Loucy (cell line): ENCODE measurements around the gene RCAN3.

Experiments used
- H2AFZ ChIP-seq: fragments of 200-600 bp; sonication (generic); 2 replicates; pipeline ENCODE4 v1.6.0; 2016; ENCODE audit warnings: antibody characterized with exemption, mild to moderate bottlenecking, low read length, moderate library complexity
- H3F3A ChIP-seq: fragments of 200-600 bp; 2 replicates; pipeline ENCODE4 v1.6.0; 2016; ENCODE audit warnings: antibody characterized with exemption, low read depth, mild to moderate bottlenecking
- H3K27me3 ChIP-seq: fragments of 200-600 bp; sonication (generic); 2 replicates; pipeline ENCODE4 v1.6.1; 2014; ENCODE audit warnings: low read length, mild to moderate bottlenecking; ENCODE audit not compliant: insufficient read depth, poor library complexity, severe bottlenecking
- H3K36me3 ChIP-seq: fragments of 200-600 bp; sonication (generic); 2 replicates; pipeline ENCODE4 v1.6.1; 2016; ENCODE audit warnings: low read length; ENCODE audit not compliant: insufficient read depth
- H3K4me1 ChIP-seq: fragments of 200-600 bp; sonication (generic); 2 replicates; pipeline ENCODE4 v1.5.1; 2014; ENCODE audit warnings: low read length, mild to moderate bottlenecking; ENCODE audit not compliant: insufficient read depth, poor library complexity, severe bottlenecking
- H3K4me2 ChIP-seq: fragments of 200-600 bp; sonication (generic); 2 replicates; pipeline ENCODE4 v1.6.0; 2014; ENCODE audit warnings: antibody characterized with exemption, low read length, low read depth, mild to moderate bottlenecking; ENCODE audit not compliant: poor library complexity, severe bottlenecking
- H3K4me3 ChIP-seq: fragments of 200-600 bp; sonication (generic); 2 replicates; pipeline ENCODE4 v1.5.1; 2014; ENCODE audit warnings: low read length, mild to moderate bottlenecking, mixed read lengths; ENCODE audit not compliant: poor library complexity, severe bottlenecking
- H3K79me2 ChIP-seq: fragments of 200-600 bp; sonication (generic); 2 replicates; pipeline ENCODE4 v1.6.1; 2014; ENCODE audit warnings: low read length; ENCODE audit not compliant: insufficient read depth
- H3K9ac ChIP-seq: fragments of 200-600 bp; sonication (generic); 2 replicates; pipeline ENCODE4 v1.6.0; 2014; ENCODE audit warnings: mild to moderate bottlenecking, low read depth, low read length, moderate library complexity; ENCODE audit not compliant: poor library complexity, severe bottlenecking
- H3K9me2 ChIP-seq: fragments of 200-600 bp; sonication (generic); replicated peaks from 2 replicates; pipeline ENCODE4 v1.6.1; 2016; ENCODE audit warnings: low read depth, low read length, mixed read lengths
- H3K9me3 ChIP-seq: fragments of 200-600 bp; sonication (generic); 2 replicates; pipeline ENCODE4 v1.6.1; 2014; ENCODE audit warnings: mild to moderate bottlenecking, antibody characterized with exemption, low read length, low read depth; ENCODE audit not compliant: insufficient read depth
- H4K20me1 ChIP-seq: fragments of 200-600 bp; sonication (generic); 2 replicates; pipeline ENCODE4 v1.6.0; 2014; ENCODE audit warnings: antibody characterized with exemption, low read length, mild to moderate bottlenecking; ENCODE audit not compliant: insufficient read depth, poor library complexity, severe bottlenecking
- CTCF ChIP-seq: fragments of 200-600 bp; sonication (generic); conservative IDR thresholded peaks from 2 replicates; pipeline ENCODE4 v1.5.1; 2014; ENCODE audit warnings: mild to moderate bottlenecking, antibody characterized with exemption, low read length
- EZH2phosphoT487 ChIP-seq: fragments of 200-600 bp; IDR thresholded peaks from 2 replicates; pipeline ENCODE4 v1.6.1; 2018; ENCODE audit warnings: antibody characterized with exemption, mild to moderate bottlenecking, moderate library complexity, borderline replicate concordance

The RCAN3 gene

GRCh38 chr1:24556414-24556795 lies 53.8 kb downstream of the RCAN3 start:
- H3K9me2 ChIP-seq = no peaks in the 10 kb centered on the region
- no peak overlapping the region for H3K4me2 ChIP-seq
- no peaks in the 10 kb centered on the region for H3K79me2 ChIP-seq
- no peak overlapping the region for H3K4me3 ChIP-seq
- H3K9ac ChIP-seq = no peak overlapping the region
- no peaks in the 10 kb centered on the region for H3F3A ChIP-seq
- no peaks in the 10 kb centered on the region for H3K9me3 ChIP-seq
- no peaks in the 10 kb centered on the region for H3K36me3 ChIP-seq
- H3K4me1 ChIP-seq = peaks cover 19% of the 10 kb centered on the region
- H4K20me1 ChIP-seq = no peaks in the 10 kb centered on the region
- no peak overlapping the region for H2AFZ ChIP-seq
- TF ChIP-seq EZH2phosphoT487 (no peak), CTCF (no peak)
- H3K27me3 ChIP-seq = no peaks in the 10 kb centered on the region

GRCh38 chr1:24557220-24557619 lies 54.6 kb downstream of the RCAN3 start:
- Histone ChIP-seq H3K4me2 (no peak overlapping the region), H3F3A (no peaks in the 10 kb centered on the region), H3K9me2 (no peaks in the 10 kb centered on the region), H3K79me2 (no peaks in the 10 kb centered on the region), H4K20me1 (no peaks in the 10 kb centered on the region), H3K9ac (no peak overlapping the region), H3K4me3 (no peak overlapping the region), H2AFZ (no peak overlapping the region; the same call in 1 of the 2 replicates), H3K9me3 (no peaks in the 10 kb centered on the region), H3K36me3 (no peaks in the 10 kb centered on the region), H3K4me1 (peaks cover 19% of the 10 kb centered on the region), H3K27me3 (no peaks in the 10 kb centered on the region)
- TF ChIP-seq EZH2phosphoT487 = no peak
- TF ChIP-seq CTCF = no peak

GRCh38 chr1:24557711-24558131 lies 55.1 kb downstream of the RCAN3 start:
- TF ChIP-seq EZH2phosphoT487 (no peak), CTCF (no peak)
- Histone ChIP-seq H2AFZ (peak overlapping the region; percentile 86), H3K27me3 (no peaks in the 10 kb centered on the region), H3K36me3 (no peaks in the 10 kb centered on the region), H3K9me3 (no peaks in the 10 kb centered on the region), H3K79me2 (no peaks in the 10 kb centered on the region), H3K4me1 (peaks cover 19% of the 10 kb centered on the region), H3K9ac (peak overlapping the region; percentile 12), H3F3A (no peaks in the 10 kb centered on the region), H4K20me1 (no peaks in the 10 kb centered on the region), H3K9me2 (no peaks in the 10 kb centered on the region), H3K4me3 (peak overlapping the region; percentile 27), H3K4me2 (peak overlapping the region; percentile 44)
